Stimulated activated CD8-positive, alpha-beta memory T cell treated with anti-CD3 and anti-CD28 coated beads, Interleukin-15, amount 100 ng/mL, for 24 hours (primary cell): ENCODE measurements around the gene AS3MT.
A peak's percentile ranks its signal among the peaks of the same experiment; 100 is the strongest.
"Not testable (repeated sequence)": the region's sequence is repeated elsewhere in the genome, so short reads cannot be mapped to it uniquely, and the experiment has no call there.

Source experiments
- DNase-seq: peaks from one replicate; pipeline ENCODE4 v3.0.0-alpha.2; 2020; ENCODE audit warnings: low read depth

AS3MT gene, protein sequence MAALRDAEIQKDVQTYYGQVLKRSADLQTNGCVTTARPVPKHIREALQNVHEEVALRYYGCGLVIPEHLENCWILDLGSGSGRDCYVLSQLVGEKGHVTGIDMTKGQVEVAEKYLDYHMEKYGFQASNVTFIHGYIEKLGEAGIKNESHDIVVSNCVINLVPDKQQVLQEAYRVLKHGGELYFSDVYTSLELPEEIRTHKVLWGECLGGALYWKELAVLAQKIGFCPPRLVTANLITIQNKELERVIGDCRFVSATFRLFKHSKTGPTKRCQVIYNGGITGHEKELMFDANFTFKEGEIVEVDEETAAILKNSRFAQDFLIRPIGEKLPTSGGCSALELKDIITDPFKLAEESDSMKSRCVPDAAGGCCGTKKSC

GRCh38 chr10:102869258-102870198, at the start of gene AS3MT:
Gene AS3MT, plus strand, starts transcription at chr10:102869470. Its CDS starts 123 bp downstream, at chr10:102869593.
- peak; percentile 0 for DNase-seq

- DNase-seq = not testable (repeated sequence)
These were observed 49.3 kb upstream of the AS3MT start for GRCh38 chr10:102820008-102820407.

- no peak for DNase-seq
These were observed 47.0 kb upstream of the AS3MT start for GRCh38 chr10:102822222-102822621.

DNA sequence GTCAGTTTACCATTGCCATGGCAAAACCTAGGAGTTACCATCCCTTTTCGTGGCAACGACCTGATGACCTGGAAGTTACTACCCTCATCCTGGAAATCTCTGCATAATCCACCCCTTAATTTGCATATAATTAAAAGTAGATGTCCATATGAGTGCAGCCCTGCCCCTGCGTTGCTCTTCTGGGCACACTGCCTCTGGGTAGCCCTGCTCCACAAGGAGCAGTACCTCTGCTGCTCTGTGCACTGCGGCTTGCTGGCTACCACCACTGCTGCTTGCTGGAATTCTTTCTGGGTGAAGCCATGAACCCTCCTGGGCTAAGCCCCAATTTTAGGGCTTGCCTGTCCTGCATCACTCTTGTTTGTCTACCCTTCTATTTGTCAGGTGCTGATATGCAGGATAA, 44.6 kb upstream of the AS3MT start:
- no peak for DNase-seq

- DNase-seq = no peak
These were observed 43.0 kb upstream of the AS3MT start for GRCh38 chr10:102826148-102826796.

DNA sequence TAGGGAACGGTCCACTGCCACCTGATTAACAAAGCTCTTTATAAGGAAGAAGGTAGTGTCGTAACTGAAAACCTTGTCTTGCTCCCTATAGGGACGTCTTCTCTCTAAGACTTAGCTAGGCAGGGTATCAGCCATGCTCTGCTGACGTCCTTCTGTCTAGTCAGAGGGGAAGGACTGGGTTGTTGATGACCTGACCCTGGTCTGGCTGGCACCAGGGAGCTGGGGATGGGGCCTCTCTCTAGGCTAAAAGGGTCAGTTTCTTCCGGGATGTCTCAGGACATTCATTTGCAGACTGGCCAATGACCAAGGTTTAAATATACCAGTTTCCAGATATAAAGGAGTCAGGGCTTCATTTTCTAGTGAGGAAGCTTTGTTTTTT, 41.7 kb upstream of the AS3MT start:
- DNase-seq = no peak

GRCh38 chr10:102831322-102832071, 37.8 kb upstream of the AS3MT start:
- DNase-seq = no peak

- DNase-seq = no peak
These were observed 37.0 kb upstream of the AS3MT start for GRCh38 chr10:102832248-102832647.

DNA sequence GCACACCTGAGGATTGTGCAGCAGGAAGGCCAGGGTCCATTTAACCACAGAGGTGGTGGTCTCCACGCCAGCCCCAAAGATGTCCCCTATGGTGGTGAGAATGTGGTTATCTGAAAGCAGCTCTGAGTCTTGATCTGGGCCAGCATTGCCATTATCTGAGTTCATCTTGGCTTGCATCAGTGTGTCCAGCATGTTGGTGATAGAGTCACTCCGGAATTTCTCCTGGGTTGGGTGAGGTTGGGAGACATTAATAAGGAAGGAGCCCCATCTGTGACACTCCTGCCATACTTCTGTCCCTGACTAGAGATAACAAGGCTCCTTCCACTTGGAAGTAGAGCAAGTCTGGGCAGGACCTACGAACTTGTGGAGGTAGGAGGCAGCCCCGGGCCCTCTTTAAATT, 36.3 kb upstream of the AS3MT start:
- no peak for DNase-seq

GRCh38 chr10:102834143-102834542, 35.1 kb upstream of the AS3MT start:
- DNase-seq = no peak

GRCh38 chr10:102835007-102835482, 34.2 kb upstream of the AS3MT start:
- DNase-seq = peak; percentile 51

GRCh38 chr10:102837230-102837721, 32.0 kb upstream of the AS3MT start, which contains the start of gene CYP17A1:
Gene CYP17A1, minus strand, starts transcription at chr10:102837413. Its CDS starts 52 bp downstream, at chr10:102837361.
- DNase-seq = no peak

DNA sequence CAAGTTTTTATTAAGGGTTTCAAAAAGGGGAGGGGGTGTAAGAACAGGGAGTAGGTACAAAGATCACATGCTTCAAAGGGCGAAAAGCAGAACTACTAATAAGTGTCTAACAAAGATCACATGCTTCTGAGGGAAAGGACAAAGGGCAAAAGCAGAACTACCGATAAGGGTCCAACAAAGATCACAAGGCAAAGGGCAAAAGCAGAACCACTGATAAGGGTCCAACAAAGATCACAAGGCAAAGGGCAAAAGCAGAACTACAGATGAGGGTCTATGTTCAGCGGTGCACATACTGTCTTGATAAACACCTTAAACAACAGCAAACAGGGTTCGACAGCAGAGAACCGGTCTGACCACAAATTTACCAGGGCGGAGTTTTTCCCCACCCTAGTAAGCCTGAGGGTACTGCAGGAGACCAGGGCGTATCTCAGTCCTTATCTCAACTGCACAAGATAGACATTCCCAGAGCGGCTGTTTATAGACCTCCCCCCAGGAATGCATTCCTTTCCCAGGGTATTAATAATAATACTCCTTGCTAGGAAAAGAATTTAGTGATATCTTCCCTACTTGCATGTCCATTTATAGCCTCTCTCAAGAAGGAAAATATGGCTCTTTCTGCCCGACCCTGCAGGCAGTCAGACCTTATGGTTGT, 30.9 kb upstream of the AS3MT start:
- DNase-seq = not testable (repeated sequence)

DNA sequence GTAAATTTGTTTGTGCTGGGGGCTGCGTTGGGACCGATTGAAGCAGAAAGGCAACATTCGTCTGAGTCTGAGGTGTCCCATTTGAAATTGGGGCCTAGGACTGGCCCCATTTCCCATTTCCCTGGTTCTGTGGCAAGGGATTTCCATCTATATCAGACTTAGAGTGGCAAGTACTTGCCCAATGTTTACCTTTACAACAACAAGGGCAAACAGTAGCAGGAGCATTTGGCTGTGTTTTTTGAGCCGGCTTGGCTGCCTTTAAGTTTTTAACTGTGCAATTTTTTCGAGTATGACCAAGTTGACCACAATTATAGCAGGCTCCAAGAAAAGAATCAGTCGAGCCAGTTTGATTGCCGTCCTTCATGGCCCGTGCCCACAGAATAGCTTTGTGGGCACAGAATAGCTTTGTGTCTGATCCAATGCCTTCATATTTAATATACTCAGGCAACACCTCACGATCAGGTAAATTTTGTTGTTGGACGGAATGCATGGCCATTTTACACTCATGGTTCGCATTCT, 27.4 kb upstream of the AS3MT start:
- DNase-seq = no peak

GRCh38 chr10:102843139-102843538, 26.1 kb upstream of the AS3MT start:
- not testable (repeated sequence) for DNase-seq

DNA sequence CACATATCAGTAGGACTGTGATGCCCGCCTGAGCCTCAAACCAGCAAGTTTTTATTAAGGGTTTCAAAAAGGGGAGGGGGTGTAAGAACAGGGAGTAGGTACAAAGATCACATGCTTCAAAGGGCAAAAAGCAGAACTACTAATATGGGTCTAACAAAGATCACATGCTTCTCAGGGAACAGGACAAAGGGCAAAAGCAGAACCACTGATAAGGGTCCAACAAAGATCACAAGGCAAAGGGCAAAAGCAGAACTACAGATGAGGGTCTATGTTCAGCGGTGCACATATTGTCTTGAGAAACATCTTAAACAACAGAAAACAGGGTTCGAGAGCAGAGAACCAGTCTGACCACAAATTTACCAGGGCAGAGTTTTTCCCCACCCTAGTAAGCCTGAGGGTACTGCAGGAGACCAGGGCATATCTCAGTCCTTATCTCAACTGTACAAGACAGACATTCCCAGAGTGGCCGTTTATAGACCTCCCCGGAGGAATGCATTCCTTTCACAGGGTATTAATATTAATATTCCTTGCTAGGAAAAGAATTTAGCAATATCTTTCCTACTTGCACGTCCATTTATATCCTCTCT, 25.0 kb upstream of the AS3MT start:
- DNase-seq = not testable (repeated sequence)

DNA sequence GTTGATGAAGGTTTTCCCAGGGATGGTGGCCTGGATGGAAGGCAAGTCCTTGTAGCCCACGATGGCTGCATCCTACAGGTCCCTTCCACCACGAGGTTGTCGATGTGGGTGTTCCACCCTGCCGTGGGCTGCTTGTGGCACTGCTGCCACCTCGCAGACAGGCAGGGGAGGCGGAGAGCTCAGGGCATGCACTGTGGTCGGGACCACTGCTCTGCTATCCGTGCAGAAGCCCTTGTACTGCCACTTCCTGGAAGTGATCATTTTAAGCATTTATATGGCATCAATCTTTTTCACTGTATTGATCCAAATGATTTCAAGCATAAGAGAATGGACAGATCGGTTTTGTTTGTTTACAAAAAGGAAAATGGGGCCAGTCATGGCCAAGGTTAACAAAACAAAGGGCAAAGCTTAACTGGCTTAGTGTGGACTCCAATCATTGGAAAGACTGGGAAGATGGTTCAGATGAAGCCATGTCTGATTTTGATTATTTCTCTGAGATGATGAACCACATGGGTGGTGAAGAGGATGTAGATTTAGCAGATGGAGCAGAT, 23.8 kb upstream of the AS3MT start:
- no peak for DNase-seq

DNA sequence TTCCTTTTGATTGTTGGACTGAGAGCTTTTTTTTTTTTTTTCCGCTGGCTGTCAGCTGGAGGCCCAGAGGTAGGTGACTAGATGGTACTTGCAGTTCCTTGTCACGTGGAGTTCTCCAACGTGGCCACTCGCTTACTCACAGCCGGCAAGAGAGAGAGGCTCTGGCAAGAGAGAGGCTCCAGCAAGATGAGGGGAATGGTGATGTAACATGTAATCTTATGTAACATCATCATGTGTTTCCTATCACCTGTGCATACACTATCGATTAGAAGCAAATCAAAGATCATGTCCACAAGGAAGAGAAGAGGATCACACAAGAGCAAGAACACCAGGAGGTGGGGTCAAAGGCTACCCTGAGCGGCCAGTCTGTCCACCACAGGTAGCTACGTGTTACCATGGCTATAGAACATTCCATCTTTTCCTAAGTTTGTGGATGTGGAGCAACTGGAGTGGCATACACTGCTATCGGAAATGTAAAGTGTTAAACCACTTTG, 19.2 kb upstream of the AS3MT start:
- no peak for DNase-seq

GRCh38 chr10:102853237-102853636, 16.0 kb upstream of the AS3MT start:
- not testable (repeated sequence) for DNase-seq
